GM19025 (cell line): ENCODE measurements around the gene OR6N1.

Experiments used
- ATAC-seq: cut with Tn5 transposase; IDR thresholded peaks from one replicate; pipeline ENCODE4 v1.9.1; 2021; ENCODE audit warnings: mild to moderate bottlenecking, low read depth, moderate library complexity; ENCODE audit not compliant: unreplicated experiment

Gene OR6N1

DNA sequence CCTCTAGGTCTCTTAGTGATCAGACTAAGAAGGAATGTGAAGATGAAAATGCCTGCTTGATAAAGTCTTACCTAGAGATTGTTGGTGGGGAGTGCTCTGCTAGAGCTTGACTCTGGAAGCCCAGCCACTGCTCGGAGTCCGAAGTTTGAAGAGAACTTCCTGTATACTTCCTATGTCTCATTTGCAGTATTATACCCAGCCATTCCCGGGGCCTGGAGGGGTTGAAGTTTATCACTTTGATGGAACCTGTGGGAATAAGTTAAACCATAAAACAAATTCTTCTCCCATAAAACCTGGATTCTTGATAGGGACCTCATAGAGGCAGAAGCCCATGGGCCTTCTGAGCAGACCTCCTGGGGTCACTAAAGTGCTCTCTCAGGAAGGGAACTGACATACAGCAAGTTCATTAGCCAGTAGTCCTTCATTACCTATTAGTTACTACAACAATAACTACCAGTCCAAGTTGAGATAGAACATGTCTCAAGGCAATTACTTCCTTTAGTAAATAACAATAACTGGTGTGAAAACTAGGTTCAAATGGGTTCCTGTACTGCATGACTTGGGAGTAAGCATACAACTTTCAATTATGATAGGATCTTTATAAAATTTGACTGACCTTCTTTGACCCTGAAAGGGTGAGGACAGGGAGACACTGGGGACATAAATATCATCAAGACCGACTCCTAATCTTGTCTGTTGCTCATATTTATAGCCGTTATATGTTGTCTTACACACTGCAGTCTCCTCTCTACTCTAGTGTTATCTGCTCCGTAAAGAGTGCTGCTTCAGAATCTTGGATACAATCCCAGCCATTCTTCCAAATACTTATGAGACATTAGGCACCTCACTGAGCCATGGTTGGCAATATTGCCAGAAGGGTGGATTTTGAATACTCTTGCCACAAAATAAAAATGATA lies at the start of gene OR6N1:
OR6N1 (minus strand) TSS at position 246 of the 917 bp plus-strand sequence. CDS start 5,513 bp downstream, outside the sequence.
- ATAC-seq: no peak

DNA sequence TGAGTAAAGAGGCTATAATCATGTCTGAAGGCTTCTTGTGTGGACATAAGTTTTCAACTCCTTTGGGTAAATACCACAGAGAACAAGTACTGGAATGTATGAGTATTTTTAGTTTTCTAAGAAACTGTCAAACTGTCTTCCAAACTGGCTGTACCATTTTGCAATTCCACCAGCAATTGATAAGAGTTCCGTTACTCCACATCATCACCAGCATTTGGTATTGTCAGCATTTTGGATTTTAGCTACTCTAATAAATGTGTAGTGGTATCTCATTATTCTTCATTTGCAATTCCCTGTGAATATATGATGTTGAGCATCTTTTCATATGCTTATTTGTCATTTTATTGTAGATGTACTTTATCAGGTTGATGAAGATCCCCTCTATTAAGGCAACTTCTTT lies 49.7 kb upstream of the OR6N1 start:
- ATAC-seq: no peak

GRCh38 chr1:158819461-158820443 lies 47.8 kb upstream of the OR6N1 start:
- no peak for ATAC-seq

GRCh38 chr1:158818975-158819431 lies 47.0 kb upstream of the OR6N1 start:
- no peak for ATAC-seq

DNA sequence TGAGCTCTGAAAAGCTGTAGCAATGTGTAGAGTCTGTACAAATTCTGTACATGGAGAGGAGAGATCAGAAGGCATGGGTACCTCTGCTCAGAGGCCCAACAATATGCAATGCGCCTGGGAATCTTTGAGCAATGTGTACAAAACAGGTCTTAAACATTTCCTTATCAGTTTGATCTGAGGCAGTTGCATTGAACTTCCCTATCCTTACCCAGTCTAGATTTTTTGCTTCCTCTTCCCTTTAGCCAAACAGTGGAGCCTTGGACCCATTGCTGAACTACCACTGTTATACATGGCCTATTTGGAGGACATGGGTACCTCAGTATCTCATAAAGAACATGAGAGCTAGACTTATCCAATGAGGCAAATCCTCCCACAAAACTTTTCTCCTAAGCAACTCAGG lies 46.6 kb upstream of the OR6N1 start:
- no peak for ATAC-seq

GRCh38 chr1:158814970-158815369 lies 43.0 kb upstream of the OR6N1 start:
- ATAC-seq: no peak

DNA sequence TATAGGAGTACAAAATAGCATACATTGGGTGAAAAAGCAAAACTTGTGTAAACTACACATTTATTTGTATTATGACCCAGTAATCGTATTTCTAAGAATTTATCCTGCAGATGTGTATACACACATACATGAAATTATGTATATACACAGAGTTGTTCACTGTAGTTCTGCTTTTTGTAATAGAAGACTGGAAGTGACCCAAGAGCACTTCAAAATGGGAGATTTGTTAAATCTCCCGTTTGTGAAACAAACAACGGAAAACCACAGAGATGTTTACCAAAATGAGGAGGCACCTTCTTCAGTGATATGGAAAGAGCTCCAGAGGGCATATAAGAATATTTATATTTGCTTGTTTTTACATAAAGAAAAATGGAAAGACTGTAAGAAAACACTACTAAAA lies 41.2 kb upstream of the OR6N1 start:
- ATAC-seq: no peak

GRCh38 chr1:158812336-158812735 lies 40.3 kb upstream of the OR6N1 start:
- ATAC-seq: no peak

DNA sequence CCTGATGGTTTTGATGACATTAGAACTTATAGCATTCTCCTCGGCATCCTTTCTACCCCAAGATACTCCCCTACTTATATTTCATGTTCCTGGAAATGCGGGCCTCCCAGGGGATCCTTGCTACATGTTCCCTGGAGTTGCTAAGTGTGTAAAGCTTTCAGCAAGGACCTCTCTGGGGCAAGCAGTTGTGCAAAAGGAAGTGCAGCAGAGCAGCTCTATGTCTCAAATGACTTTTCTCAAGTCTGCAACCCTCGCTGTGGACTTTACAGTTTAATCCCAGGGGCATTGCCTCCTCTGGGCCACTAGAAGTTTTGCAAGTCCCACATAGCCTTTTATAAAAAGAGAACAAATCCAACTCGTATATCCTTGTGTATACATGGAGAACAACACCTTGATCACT lies 38.3 kb upstream of the OR6N1 start:
- ATAC-seq: no peak

GRCh38 chr1:158809862-158810261 lies 37.9 kb upstream of the OR6N1 start:
- ATAC-seq: no peak

- ATAC-seq: no peak
Measured at GRCh38 chr1:158809256-158809655, 37.3 kb upstream of the OR6N1 start.

GRCh38 chr1:158806916-158807536 lies 35.0 kb upstream of the OR6N1 start:
- ATAC-seq: no peak

DNA sequence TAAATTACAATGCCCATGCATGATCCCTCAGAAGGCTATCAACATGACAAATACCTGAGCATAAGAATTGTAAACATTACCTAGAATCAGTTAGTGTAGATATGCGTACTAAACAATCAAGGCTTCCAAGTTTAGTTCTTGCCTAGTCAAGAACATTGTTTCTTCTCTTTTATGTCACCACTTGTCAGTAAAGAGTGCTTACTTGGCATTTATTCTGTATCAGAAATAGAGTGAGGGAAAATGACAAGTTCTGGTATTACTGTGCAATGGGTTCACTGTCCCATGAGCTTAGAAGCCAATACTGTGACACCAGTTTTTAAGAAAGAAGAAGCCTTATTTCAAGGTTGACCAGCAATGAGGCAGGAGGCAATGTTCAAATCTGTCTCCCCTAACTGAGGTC lies 31.7 kb upstream of the OR6N1 start:
- no peak for ATAC-seq

DNA sequence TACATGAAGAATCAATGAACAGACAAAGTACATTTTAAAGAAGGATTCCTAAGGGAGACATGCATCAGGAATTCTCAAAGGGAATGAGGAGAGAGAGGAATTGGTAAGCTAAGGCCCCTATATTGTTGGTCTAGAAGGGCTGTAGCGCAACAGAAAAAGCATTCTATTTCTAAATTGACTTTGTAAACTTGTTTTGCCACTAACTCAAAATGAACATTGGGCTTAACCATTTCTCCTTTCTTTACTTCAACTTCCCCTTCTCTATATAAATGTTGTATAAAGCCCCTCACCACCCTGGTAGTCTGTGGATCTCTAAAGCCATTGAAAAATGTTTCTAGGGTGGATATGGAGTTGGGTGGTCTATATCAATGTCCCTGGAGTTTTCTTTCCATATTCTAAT lies 29.4 kb upstream of the OR6N1 start:
- no peak for ATAC-seq

DNA sequence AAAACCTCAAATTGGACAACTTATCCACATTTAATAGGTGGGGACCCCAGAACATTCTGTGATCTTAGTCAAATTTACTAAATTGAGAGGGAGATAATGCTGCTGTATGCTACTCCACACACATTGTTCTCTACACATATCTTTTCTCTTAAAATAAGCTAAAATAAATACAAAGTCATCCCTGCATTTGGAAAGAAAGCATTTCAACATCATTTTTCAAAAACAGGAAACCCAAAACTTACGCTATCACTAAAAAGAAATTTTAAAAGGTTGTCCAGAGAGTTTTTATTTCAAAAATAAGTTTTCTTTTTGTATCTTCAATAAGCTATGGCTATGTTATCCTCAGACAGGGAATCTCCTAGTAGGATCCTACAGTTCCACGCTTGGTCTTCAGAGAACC lies 28.5 kb upstream of the OR6N1 start:
- ATAC-seq: no peak

DNA sequence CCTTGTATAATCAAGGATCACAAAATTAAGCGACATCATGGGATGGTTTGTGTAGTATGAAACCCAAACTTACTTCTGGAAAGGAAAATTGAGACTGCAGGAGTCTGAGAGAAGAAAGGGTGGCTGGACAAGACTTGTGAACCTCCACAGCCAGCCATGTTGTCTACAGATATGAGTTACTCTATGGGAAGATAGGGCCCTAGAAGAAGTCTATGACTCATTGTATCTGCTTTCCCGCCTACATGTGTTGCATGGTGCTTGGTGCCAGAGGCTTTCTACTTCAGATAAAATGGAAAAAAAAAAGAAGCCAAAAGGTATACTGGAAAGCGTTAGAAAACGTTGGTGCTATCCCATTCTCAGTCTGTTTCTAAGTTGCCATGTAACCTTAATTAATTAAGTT lies 27.7 kb upstream of the OR6N1 start:
- ATAC-seq: no peak

DNA sequence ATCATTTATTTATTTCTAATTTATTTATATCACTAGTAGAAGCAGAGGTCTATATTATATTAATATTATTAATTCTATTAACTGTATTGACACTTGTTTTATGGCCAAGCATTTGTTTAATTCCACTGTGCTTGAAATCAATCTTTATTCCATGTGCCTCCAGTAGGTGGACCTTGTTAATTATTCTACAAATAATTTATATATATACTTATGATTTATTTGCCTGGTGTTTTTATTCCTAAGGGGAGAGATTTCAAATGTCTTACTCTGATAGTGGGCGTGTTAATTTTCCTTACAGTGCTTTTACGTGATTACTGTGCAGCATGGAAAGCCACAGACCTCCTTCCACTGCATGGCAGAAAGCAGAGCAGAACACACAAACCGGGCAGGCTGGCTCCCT lies 26.5 kb upstream of the OR6N1 start:
- ATAC-seq: no peak

GRCh38 chr1:158794247-158794646 lies 22.3 kb upstream of the OR6N1 start:
- ATAC-seq: no peak

DNA sequence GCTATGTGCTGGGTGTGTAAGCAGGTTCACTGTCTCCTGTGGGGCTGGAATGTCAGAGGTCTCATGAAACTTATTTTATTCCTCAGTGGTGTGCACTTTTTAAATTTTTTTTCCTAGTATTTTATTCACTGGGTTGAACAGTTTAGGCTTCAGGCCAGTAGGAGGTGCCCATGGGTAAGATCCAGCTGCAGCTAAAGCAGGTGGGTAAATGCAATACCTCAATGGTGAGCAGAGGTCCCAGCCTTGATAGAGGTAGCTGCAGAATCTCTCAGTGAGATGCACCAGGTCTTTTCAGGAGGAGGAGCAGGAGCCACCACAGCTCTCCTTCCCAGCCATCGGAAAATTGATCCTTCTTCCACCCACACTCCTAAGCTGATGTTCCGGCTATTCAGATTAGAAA lies 21.6 kb upstream of the OR6N1 start:
- ATAC-seq: no peak

GRCh38 chr1:158781104-158781503 lies 9.1 kb upstream of the OR6N1 start, which contains the start of gene OR6N2:
TSS of gene OR6N2 (minus strand) at chr1:158781204. CDS start at chr1:158777635, 3,569 bp downstream.
- no peak for ATAC-seq

DNA sequence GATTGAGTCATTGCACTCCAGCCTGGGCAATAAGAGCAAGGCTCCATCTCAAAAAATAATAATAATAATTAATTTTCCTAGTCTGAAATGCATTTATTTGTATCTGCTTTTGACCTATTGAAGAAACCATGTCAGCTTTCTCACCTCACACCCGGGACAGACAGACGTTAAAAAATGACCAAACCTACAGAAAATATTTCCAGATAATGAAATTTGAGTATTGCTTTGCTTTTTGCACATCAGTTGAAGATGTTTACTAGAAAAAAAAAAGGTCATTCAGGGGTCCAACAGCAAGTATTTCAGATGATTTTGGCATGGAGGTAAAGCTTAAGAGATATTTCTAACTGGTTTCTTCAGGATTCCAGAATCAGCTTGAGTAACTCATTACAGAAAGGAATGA lies 17.6 kb downstream of the OR6N1 start, which contains the start of gene OR6K6:
OR6K6 (plus strand) TSS at position 301 of the 400 bp plus-strand sequence. CDS start 168 bp downstream, outside the sequence.
- ATAC-seq: no peak
